H9 (cell line): ENCODE measurements around the gene PLCH1. TPM values are rescaled to one million over a fixed set of nuclear protein-coding genes. Genes with fewer than 3 reads are reported as not detected.

Experiments
- DNase-seq: peaks from one replicate; pipeline ENCODE4 v3.0.0-alpha.2; 2017
- H2AFZ ChIP-seq: one replicate; pipeline ENCODE4 v1.6.1; 2013; ENCODE audit warnings: mild to moderate bottlenecking, low read length, control low read depth, moderate library complexity
- H2AK5ac ChIP-seq: 2 replicates; pipeline ENCODE4 v1.6.1; 2013; ENCODE audit warnings: low read length, control low read depth, mixed read lengths; ENCODE audit not compliant: insufficient read length
- H2BK120ac ChIP-seq: one replicate; pipeline ENCODE4 v1.6.1; 2013; ENCODE audit warnings: low read depth, mild to moderate bottlenecking, low read length, control low read depth, inconsistent platforms; ENCODE audit not compliant: poor library complexity, severe bottlenecking
- H2BK12ac ChIP-seq: 2 replicates; pipeline ENCODE4 v1.6.1; 2013; ENCODE audit warnings: low read length, control low read depth, mixed read lengths, low read depth; ENCODE audit not compliant: insufficient read length
- H2BK15ac ChIP-seq: 2 replicates; pipeline ENCODE4 v1.6.1; 2013; ENCODE audit warnings: low read depth, low read length, control low read depth
- H2BK20ac ChIP-seq: one replicate; pipeline ENCODE4 v1.6.1; 2013; ENCODE audit warnings: low read depth, mild to moderate bottlenecking, low read length, control low read depth, inconsistent platforms; ENCODE audit not compliant: poor library complexity, severe bottlenecking
- H2BK5ac ChIP-seq: 2 replicates; pipeline ENCODE4 v1.6.1; 2013; ENCODE audit warnings: low read length, control low read depth, mixed read lengths; ENCODE audit not compliant: insufficient read length
- H3K14ac ChIP-seq: 2 replicates; pipeline ENCODE4 v1.6.1; 2013; ENCODE audit warnings: low read length, control low read depth; ENCODE audit not compliant: insufficient read depth
- H3K18ac ChIP-seq: 2 replicates; pipeline ENCODE4 v1.6.1; 2013; ENCODE audit warnings: low read depth, mild to moderate bottlenecking, mixed read lengths, low read length, control low read depth; ENCODE audit not compliant: insufficient read length
- H3K23ac ChIP-seq: 2 replicates; pipeline ENCODE4 v1.6.1; 2013; ENCODE audit warnings: low read length, control low read depth, mixed read lengths, low read depth; ENCODE audit not compliant: insufficient read length
- H3K23me2 ChIP-seq: 2 replicates; pipeline ENCODE4 v1.6.1; 2013; ENCODE audit warnings: low read depth, mild to moderate bottlenecking, mixed read lengths, low read length, control low read depth; ENCODE audit not compliant: insufficient read length, poor library complexity, severe bottlenecking
- H3K27ac ChIP-seq: 2 replicates; pipeline ENCODE4 v1.5.1; 2013; ENCODE audit warnings: low read length, control low read depth, mixed read lengths, low read depth; ENCODE audit not compliant: insufficient read length
- H3K27me3 ChIP-seq: 2 replicates; pipeline ENCODE4 v1.6.1; 2013; ENCODE audit warnings: low read length, control low read depth, inconsistent platforms; ENCODE audit not compliant: insufficient read depth
- H3K4ac ChIP-seq: 2 replicates; pipeline ENCODE4 v1.6.1; 2013; ENCODE audit warnings: low read depth, mild to moderate bottlenecking, control low read depth, inconsistent platforms, low read length, moderate library complexity
- H3K4me1 ChIP-seq: 2 replicates; pipeline ENCODE4 v1.6.1; 2013; ENCODE audit warnings: low read length, control low read depth, inconsistent platforms; ENCODE audit not compliant: insufficient read depth
- H3K4me2 ChIP-seq: 2 replicates; pipeline ENCODE4 v1.6.1; 2013; ENCODE audit warnings: low read length, control low read depth, mixed read lengths; ENCODE audit not compliant: insufficient read length, insufficient read depth
- H3K56ac ChIP-seq: 2 replicates; pipeline ENCODE4 v1.6.1; 2013; ENCODE audit warnings: low read depth, mild to moderate bottlenecking, mixed read lengths, low read length, control low read depth; ENCODE audit not compliant: insufficient read length
- H3K79me1 ChIP-seq: 2 replicates; pipeline ENCODE4 v1.6.1; 2013; ENCODE audit warnings: low read depth, mild to moderate bottlenecking, moderate library complexity, low read length, control low read depth, inconsistent platforms; ENCODE audit not compliant: insufficient read depth, poor library complexity, severe bottlenecking
- H3K79me2 ChIP-seq: 2 replicates; pipeline ENCODE4 v1.6.1; 2013; ENCODE audit warnings: low read length, control low read depth, inconsistent platforms; ENCODE audit not compliant: insufficient read depth
- H3K9ac ChIP-seq: 2 replicates; pipeline ENCODE4 v1.6.1; 2013; ENCODE audit warnings: low read length, control low read depth, mixed read lengths; ENCODE audit not compliant: insufficient read length; ENCODE audit errors: extremely low read depth
- H3K9me3 ChIP-seq: one replicate; pipeline ENCODE4 v1.6.1; 2013; ENCODE audit warnings: low read depth, low read length, inconsistent platforms; ENCODE audit not compliant: control insufficient read depth
- H3T11ph ChIP-seq: one replicate; pipeline ENCODE4 v1.6.1; 2013; ENCODE audit warnings: mild to moderate bottlenecking, low read length, control low read depth, inconsistent platforms
- H4K20me1 ChIP-seq: one replicate; pipeline ENCODE4 v1.6.1; 2013; ENCODE audit not compliant: control insufficient read depth, insufficient read length, insufficient read depth
- H4K5ac ChIP-seq: 2 replicates; pipeline ENCODE4 v1.6.1; 2013; ENCODE audit warnings: low read depth, mild to moderate bottlenecking, mixed read lengths, low read length, control low read depth; ENCODE audit not compliant: insufficient read length
- H4K8ac ChIP-seq: replicated peaks from 2 replicates; pipeline ENCODE4 v1.6.1; 2013; ENCODE audit warnings: low read length, control low read depth, mixed read lengths, low read depth; ENCODE audit not compliant: insufficient read length
- H4K91ac ChIP-seq: 2 replicates; pipeline ENCODE4 v1.6.1; 2013; ENCODE audit warnings: low read depth, mild to moderate bottlenecking, moderate library complexity, mixed read lengths, low read length, control low read depth; ENCODE audit not compliant: insufficient read length
- H3K27ac Mint-ChIP-seq, 3 experiments: 2 replicates in 2 of 3; 3 replicates in 1 of 3; pipeline ENCODE4 v1.8.0; 2020 to 2021; ENCODE audit warnings: mixed read lengths in 3 of 3, mild to moderate bottlenecking in 1 of 3, moderate library complexity in 1 of 3
- H3K27me3 Mint-ChIP-seq: 2 replicates; pipeline ENCODE4 v1.8.0; 2021; ENCODE audit warnings: low read depth, mild to moderate bottlenecking, moderate library complexity, mixed read lengths
- H3K36me3 Mint-ChIP-seq, 3 experiments: 2 replicates in 2 of 3; 3 replicates in 1 of 3; pipeline ENCODE4 v1.8.0; 2020 to 2021; ENCODE audit warnings: low read depth in 3 of 3, mixed read lengths in 3 of 3; ENCODE audit not compliant: insufficient read depth in 1 of 3
- H3K4me1 Mint-ChIP-seq, 2 experiments: 2 replicates each; pipeline ENCODE4 v1.8.0; 2020; ENCODE audit warnings: mixed read lengths in 2 of 2
- H3K4me3 Mint-ChIP-seq, 2 experiments: 2 replicates in 1 of 2; 3 replicates in 1 of 2; pipeline ENCODE4 v1.8.0; 2020 to 2021; ENCODE audit warnings: mild to moderate bottlenecking in 2 of 2, mixed read lengths in 2 of 2, moderate library complexity in 1 of 2
- H3K9me3 Mint-ChIP-seq, 2 experiments: 2 replicates in 1 of 2; 3 replicates in 1 of 2; pipeline ENCODE4 v1.8.0; 2020; ENCODE audit warnings: mild to moderate bottlenecking in 2 of 2, mixed read lengths in 2 of 2, moderate library complexity in 1 of 2
- WGBS: extraction: QIAGEN DNeasy Blood & Tissue Kit; methylation state at CpG from one replicate; pipeline ENCODE4 v1.1.7; 2013; ENCODE audit warnings: missing lambda C conversion rate, low lambda C conversion rate, mixed read lengths; ENCODE audit not compliant: insufficient read length; ENCODE audit errors: extremely low coverage; 5-methylcytosine and 5-hydroxymethylcytosine counted together
- total RNA-seq: library from RNA; stranded (reverse); gene quantifications from 2 replicates; pipeline ENCODE4 v1.2.1, GENCODE V29; 2021
- TF ChIP-seq, protein P1 (sequence below): fragments of 200-600 bp; sonication (generic); conservative IDR thresholded peaks from 3 replicates; pipeline ENCODE4 v1.8.0; 2021; ENCODE audit warnings: antibody characterized with exemption, mild to moderate bottlenecking

The PLCH1 gene
- total RNA-seq, 1 experiment from 2014 or later = 19.0 TPM

DNA sequence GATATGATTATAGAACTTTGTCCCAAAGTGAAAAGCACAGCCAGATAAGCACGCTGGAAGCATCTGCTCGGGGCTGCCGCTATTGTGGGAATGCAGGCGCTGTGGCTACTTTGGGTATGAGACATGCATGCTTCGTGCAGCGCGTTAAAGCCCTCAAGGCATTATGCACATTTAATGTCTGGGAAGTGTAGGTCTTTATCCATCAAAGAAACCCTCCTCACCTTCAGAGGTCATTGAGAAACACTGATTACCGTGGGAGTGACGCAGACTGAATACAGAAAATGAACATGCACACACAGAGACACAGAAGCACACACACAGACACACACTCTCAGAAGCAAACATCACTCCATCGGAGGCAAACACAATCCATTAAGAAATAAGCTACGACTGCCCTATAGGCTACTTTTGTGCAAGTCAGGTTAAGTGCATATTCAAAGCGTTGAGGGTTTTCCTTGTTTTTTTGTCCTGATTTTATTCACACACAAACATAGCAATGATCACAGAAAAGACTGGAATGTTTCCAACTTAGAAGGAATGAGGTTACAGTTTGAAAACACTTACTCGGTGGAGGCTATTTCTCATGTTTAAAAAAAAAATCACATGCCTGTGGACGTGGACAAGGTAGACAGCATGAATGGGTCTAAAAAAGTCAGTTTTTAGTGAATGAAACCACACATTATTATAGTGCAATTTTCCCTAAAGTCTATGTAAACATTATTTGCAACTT lies 68.5 kb downstream of the PLCH1 start:
- peaks cover 8 to 9% of the 10 kb centered on the region in 2 experiments for H3K4me1 Mint-ChIP-seq
- Histone ChIP-seq H2BK20ac (no peak overlapping the region), H3K4me1 (no peaks in the 10 kb centered on the region), H2AFZ (no peak overlapping the region), H4K5ac (no peak overlapping the region), H4K8ac (no peak overlapping the region), H4K91ac (no peak overlapping the region), H3K14ac (no peak overlapping the region), H4K20me1 (peaks cover 2% of the 10 kb centered on the region), H3K4ac (no peak overlapping the region), H2BK12ac (no peak overlapping the region), H3K23me2 (no peaks in the 10 kb centered on the region), H3K23ac (no peak overlapping the region), H3K9ac (no peak overlapping the region), H3T11ph (no peak overlapping the region), H3K4me2 (no peak overlapping the region), H2BK120ac (no peak overlapping the region), H2BK15ac (no peak overlapping the region), H2BK5ac (no peak overlapping the region), H3K79me1 (no peaks in the 10 kb centered on the region), H3K79me2 (no peaks in the 10 kb centered on the region), H3K18ac (no peak overlapping the region), H3K27me3 (no peaks in the 10 kb centered on the region), H3K56ac (no peak overlapping the region), H2AK5ac (no peak overlapping the region), H3K9me3 (no peaks in the 10 kb centered on the region), H3K27ac (no peak overlapping the region)
- H3K27me3 Mint-ChIP-seq = no peaks in the 10 kb centered on the region
- no peaks in the 10 kb centered on the region; a peak in 1 of 7 replicates for H3K36me3 Mint-ChIP-seq
- TF ChIP-seq, protein P1, sequence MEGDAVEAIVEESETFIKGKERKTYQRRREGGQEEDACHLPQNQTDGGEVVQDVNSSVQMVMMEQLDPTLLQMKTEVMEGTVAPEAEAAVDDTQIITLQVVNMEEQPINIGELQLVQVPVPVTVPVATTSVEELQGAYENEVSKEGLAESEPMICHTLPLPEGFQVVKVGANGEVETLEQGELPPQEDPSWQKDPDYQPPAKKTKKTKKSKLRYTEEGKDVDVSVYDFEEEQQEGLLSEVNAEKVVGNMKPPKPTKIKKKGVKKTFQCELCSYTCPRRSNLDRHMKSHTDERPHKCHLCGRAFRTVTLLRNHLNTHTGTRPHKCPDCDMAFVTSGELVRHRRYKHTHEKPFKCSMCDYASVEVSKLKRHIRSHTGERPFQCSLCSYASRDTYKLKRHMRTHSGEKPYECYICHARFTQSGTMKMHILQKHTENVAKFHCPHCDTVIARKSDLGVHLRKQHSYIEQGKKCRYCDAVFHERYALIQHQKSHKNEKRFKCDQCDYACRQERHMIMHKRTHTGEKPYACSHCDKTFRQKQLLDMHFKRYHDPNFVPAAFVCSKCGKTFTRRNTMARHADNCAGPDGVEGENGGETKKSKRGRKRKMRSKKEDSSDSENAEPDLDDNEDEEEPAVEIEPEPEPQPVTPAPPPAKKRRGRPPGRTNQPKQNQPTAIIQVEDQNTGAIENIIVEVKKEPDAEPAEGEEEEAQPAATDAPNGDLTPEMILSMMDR = no peak
- H3K4me3 Mint-ChIP-seq = no peak overlapping the region
- WGBS = no CpG with 5 or more reads among the region's 14 CpGs
- H3K27ac Mint-ChIP-seq = peak overlapping the region in 1 of 3 experiments; percentile 25; a peak in 1 of 7 replicates
- DNase-seq = no peak
- no peaks in the 10 kb centered on the region for H3K9me3 Mint-ChIP-seq
